Measurements from ENCODE around the gene EZH1.

DNA sequence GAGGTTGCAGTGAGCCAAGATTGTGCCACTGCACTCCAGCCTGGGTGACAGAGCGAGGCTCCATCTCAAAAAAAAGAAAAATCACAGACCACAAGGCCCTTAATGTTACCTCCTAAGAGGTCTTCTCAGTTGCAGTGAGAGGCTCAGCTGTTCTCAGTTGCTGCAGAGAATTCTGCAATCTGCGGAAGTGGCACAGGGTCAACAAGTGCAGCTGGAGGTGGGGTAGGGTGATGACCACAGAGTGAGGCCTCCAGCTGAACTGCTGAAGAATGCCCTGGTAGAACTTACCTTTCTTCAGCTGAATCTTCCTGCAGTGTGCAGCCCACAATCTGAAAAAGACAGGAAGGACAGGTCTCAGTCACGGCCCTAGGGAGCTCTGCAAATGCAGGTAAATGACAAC is 36.3 kb downstream of the EZH1 start:
- no peak for TF ChIP-seq SIN3A (IDR thresholded peaks at IDR 0.05; ENCODE audit: borderline replicate concordance, insufficient read depth, low read depth, low read length)
- TF ChIP-seq CTCF (IDR thresholded peaks at IDR 0.05) = no peak
- TF ChIP-seq, protein P1, sequence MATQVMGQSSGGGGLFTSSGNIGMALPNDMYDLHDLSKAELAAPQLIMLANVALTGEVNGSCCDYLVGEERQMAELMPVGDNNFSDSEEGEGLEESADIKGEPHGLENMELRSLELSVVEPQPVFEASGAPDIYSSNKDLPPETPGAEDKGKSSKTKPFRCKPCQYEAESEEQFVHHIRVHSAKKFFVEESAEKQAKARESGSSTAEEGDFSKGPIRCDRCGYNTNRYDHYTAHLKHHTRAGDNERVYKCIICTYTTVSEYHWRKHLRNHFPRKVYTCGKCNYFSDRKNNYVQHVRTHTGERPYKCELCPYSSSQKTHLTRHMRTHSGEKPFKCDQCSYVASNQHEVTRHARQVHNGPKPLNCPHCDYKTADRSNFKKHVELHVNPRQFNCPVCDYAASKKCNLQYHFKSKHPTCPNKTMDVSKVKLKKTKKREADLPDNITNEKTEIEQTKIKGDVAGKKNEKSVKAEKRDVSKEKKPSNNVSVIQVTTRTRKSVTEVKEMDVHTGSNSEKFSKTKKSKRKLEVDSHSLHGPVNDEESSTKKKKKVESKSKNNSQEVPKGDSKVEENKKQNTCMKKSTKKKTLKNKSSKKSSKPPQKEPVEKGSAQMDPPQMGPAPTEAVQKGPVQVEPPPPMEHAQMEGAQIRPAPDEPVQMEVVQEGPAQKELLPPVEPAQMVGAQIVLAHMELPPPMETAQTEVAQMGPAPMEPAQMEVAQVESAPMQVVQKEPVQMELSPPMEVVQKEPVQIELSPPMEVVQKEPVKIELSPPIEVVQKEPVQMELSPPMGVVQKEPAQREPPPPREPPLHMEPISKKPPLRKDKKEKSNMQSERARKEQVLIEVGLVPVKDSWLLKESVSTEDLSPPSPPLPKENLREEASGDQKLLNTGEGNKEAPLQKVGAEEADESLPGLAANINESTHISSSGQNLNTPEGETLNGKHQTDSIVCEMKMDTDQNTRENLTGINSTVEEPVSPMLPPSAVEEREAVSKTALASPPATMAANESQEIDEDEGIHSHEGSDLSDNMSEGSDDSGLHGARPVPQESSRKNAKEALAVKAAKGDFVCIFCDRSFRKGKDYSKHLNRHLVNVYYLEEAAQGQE (IDR thresholded peaks at IDR 0.05; ENCODE audit: insufficient read depth in 1 of 2, low read depth in 2 of 2, low read length in 1 of 2) = no peak
- TF ChIP-seq POLR2AphosphoS5 (IDR thresholded peaks at IDR 0.05; ENCODE audit: low read depth, low read length) = no peak
- no peak for TF ChIP-seq TCF7L2 (IDR thresholded peaks at IDR 0.05; ENCODE audit: low read depth, low read length)
